ENCODE data around the gene PPP2R2D.

Gene PPP2R2D

GRCh38 chr10:131925011-131925649, 24.3 kb downstream of the PPP2R2D start:
- TF ChIP-seq CSRNP3 (CRISPR knock-in tag; IDR thresholded peaks at IDR 0.05) (no peak), SNAI2 (CRISPR knock-in tag; IDR thresholded peaks at IDR 0.05) (no peak), ZNF70 (CRISPR knock-in tag; IDR thresholded peaks at IDR 0.05) (no peak), POU6F1 (CRISPR knock-in tag; IDR thresholded peaks at IDR 0.05; ENCODE audit: borderline replicate concordance, low read depth) (no peak), ESRRG (CRISPR knock-in tag; IDR thresholded peaks at IDR 0.05) (no peak), TSHZ2 (CRISPR knock-in tag; IDR thresholded peaks at IDR 0.05) (no peak), ZFP30 (CRISPR knock-in tag; IDR thresholded peaks at IDR 0.05) (no peak), GLIS3 (CRISPR knock-in tag; IDR thresholded peaks at IDR 0.05) (no peak), BACH2 (CRISPR knock-in tag; IDR thresholded peaks at IDR 0.05; ENCODE audit: borderline replicate concordance) (no peak), TCF4 (CRISPR knock-in tag; IDR thresholded peaks at IDR 0.05; ENCODE audit: borderline replicate concordance) (no peak), PPARA (CRISPR knock-in tag; IDR thresholded peaks at IDR 0.05; ENCODE audit: borderline replicate concordance) (no peak), TOX (CRISPR knock-in tag; IDR thresholded peaks at IDR 0.05; ENCODE audit: borderline replicate concordance) (no peak), CREB5 (CRISPR knock-in tag; IDR thresholded peaks at IDR 0.05; ENCODE audit: low read depth) (no peak), ZNF8 (CRISPR knock-in tag; IDR thresholded peaks at IDR 0.05) (no peak), PATZ1 (CRISPR knock-in tag; IDR thresholded peaks at IDR 0.05; ENCODE audit: borderline replicate concordance) (no peak), ZFP3 (CRISPR knock-in tag; IDR thresholded peaks at IDR 0.05) (no peak), CSDC2 (CRISPR knock-in tag; IDR thresholded peaks at IDR 0.05) (no peak), ZNF565 (CRISPR knock-in tag; conservative IDR thresholded peaks at IDR 0.05; ENCODE audit: low read depth) (no peak), ARNTL (CRISPR knock-in tag; IDR thresholded peaks at IDR 0.05; ENCODE audit: borderline replicate concordance, low read depth) (no peak), ZC3H10 (CRISPR knock-in tag; IDR thresholded peaks at IDR 0.05) (no peak)
- ATAC-seq = no peak

- no peak for ATAC-seq
- TF ChIP-seq OSR1 (CRISPR knock-in tag; IDR thresholded peaks at IDR 0.05) (no peak), TSHZ2 (CRISPR knock-in tag; IDR thresholded peaks at IDR 0.05) (no peak), ZFP3 (CRISPR knock-in tag; IDR thresholded peaks at IDR 0.05) (no peak), PATZ1 (CRISPR knock-in tag; IDR thresholded peaks at IDR 0.05; ENCODE audit: borderline replicate concordance) (no peak), ARNTL (CRISPR knock-in tag; IDR thresholded peaks at IDR 0.05; ENCODE audit: borderline replicate concordance, low read depth) (no peak), GLIS3 (CRISPR knock-in tag; IDR thresholded peaks at IDR 0.05) (no peak), CSRNP3 (CRISPR knock-in tag; IDR thresholded peaks at IDR 0.05) (no peak), SNAI2 (CRISPR knock-in tag; IDR thresholded peaks at IDR 0.05) (no peak), ZNF8 (CRISPR knock-in tag; IDR thresholded peaks at IDR 0.05) (no peak), PPARA (CRISPR knock-in tag; IDR thresholded peaks at IDR 0.05; ENCODE audit: borderline replicate concordance) (no peak), CSDC2 (CRISPR knock-in tag; IDR thresholded peaks at IDR 0.05) (no peak), ISL1 (CRISPR knock-in tag; IDR thresholded peaks at IDR 0.05) (no peak), RARB (CRISPR knock-in tag; IDR thresholded peaks at IDR 0.05) (no peak), ZC3H10 (CRISPR knock-in tag; IDR thresholded peaks at IDR 0.05) (no peak), ZFP30 (CRISPR knock-in tag; IDR thresholded peaks at IDR 0.05) (no peak), ZNF70 (CRISPR knock-in tag; IDR thresholded peaks at IDR 0.05) (no peak)
Measured at GRCh38 chr10:131925716-131926115, 24.9 kb downstream of the PPP2R2D start.

Data from SK-N-SH treated with all-trans-retinoic acid at 6 μM for 48 hours (cell line).